Pancreas (tissue), 10 donors: ENCODE measurements around the gene MS4A10. TPM values are rescaled to one million over a fixed set of nuclear protein-coding genes. Genes with fewer than 3 reads are reported as not detected.
"Not testable (repeated sequence)": the region's sequence is repeated elsewhere in the genome, so short reads cannot be mapped to it uniquely, and the experiment has no call there.

Experiments used
- ATAC-seq, 4 donors: fragments of 200-7000 bp; cut with Tn5 transposase; one replicate each; pipeline versions ENCODE4 v1.8.0 to v1.9.1; 2020; ENCODE audit warnings: mild to moderate bottlenecking in 4 of 4, moderate library complexity in 4 of 4
- DNase-seq, 6 donors: peaks; one replicate each; pipeline ENCODE4 v3.0.0-alpha.2; 2020
- FAIRE-seq: peaks from 2 replicates; lab custom pipeline; 2012; peaks lifted over from hg19 to GRCh38; lab: Jason Lieb, UNC
- H3K27ac ChIP-seq, 4 donors: fragments of 200-600 bp; sonication (generic); 1 replicate in 3 of 4; 2 replicates in 1 of 4; pipeline versions ENCODE4 v1.5.0 to v1.8.0; 2020
- H3K27me3 ChIP-seq, 4 donors: fragments of 200-600 bp; one replicate each; pipeline ENCODE4 v1.8.0; 2021
- H3K36me3 ChIP-seq, 3 donors: fragments of 200-600 bp; sonication (generic) in 1 of 3; one replicate each; pipeline versions ENCODE4 v1.5.0 to v1.8.0; 2020 to 2021
- H3K4me1 ChIP-seq, 3 donors: fragments of 200-600 bp; one replicate each; pipeline ENCODE4 v1.8.0; 2021
- H3K4me3 ChIP-seq, 4 donors: fragments of 200-600 bp; sonication (generic) in 2 of 4; one replicate each; pipeline versions ENCODE4 v1.5.0 to v1.8.0; 2020 to 2021
- H3K9me3 ChIP-seq, 4 donors: fragments of 200-600 bp; one replicate each; pipeline ENCODE4 v1.8.0; 2021
- WGBS, 2 donors: extraction: QIAGEN DNeasy Blood & Tissue Kit; methylation state at CpG; one replicate each; pipeline ENCODE4 v1.1.7; 2013; 5-methylcytosine and 5-hydroxymethylcytosine counted together
- intact Hi-C, 3 donors: fragments of 100-400 bp; cut with DNase I; formaldehyde crosslinking; loops; one replicate each; pipeline versions ENCODE4 v1.11.1 to v1.14.2; 2022
- polyA plus RNA-seq, 2 donors: library from polyadenylated mRNA; stranded (reverse); fragments of 200-250 nt; gene quantifications; one replicate each; pipeline ENCODE4 v1.2.3, GENCODE V29; 2013
- total RNA-seq, 6 donors: library from RNA; stranded (reverse); fragmentation: NEBNext Ultra II Directional in 4 of 6; extraction: Animal tissue kit (Norgen Biotek cat#: 25700) in 4 of 6; gene quantifications; one replicate each; pipeline versions ENCODE4 v1.2.1 to v1.2.4, GENCODE V29; 2021 to 2023
- TF ChIP-seq, protein P1 (sequence below), 4 donors: fragments of 200-600 bp; sonication (generic) in 3 of 4; IDR thresholded peaks; one replicate each; pipeline versions ENCODE4 v1.5.0 to v1.8.0; 2021; ENCODE audit warnings: antibody characterized with exemption in 4 of 4
- donor health status: healthy with polysubstance abuse.
- donor health status: DM: no; HTN: no; CAD: no; lungs with moderate emphysema.
- donor health status: DM: no; HTN: no; CAD: no.
- donor health status: control.
- donor health status: control.
- donor health status: Bipolar disorder and iron deficiency.
- donor health status: DM: yes; HTN: yes; CAD: no.
- donor health status: DM: no; HTN: no; CAD: no.
- donor health status: DM: no; HTN: no; CAD: no.
- donor health status: DM: yes; HTN: yes; CAD: no.

Gene MS4A10
- total and polyA plus RNA-seq, 8 donors, result not detected

DNA sequence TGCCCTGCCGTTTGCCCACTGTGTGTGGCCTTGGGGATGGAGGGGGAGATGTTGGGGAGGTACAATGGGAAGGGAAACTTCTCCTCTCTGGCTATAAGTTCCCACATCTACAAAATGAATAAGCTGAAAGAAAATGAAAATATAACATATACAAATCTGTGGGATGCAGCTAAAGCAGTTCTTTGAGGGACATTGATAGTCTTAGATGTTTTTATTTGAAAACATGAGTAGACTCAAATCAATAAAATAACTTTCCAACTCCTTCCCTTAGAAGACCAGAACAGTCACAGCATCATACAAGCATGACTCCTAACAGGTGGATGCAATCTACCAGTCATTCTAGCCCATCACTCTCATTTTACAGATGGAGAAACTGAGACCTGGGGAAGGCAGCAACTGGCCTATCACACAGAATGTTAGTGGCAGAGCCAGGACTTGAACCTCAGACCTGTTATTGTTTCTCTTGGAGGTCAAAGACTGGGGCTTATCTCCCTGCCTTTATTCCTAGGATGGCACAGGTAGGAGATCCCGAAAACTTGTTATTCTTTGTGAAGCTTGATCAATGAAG is 31.5 kb downstream of the MS4A10 start:
- whole genome bisulfite sequencing, 2 donors, result 88 to 92% methylated on average over 2 of the region's 2 CpGs
- Histone ChIP-seq H3K4me1 (no peaks in the 10 kb centered on the region), H3K27me3 (no peaks in the 10 kb centered on the region), H3K36me3 (no peaks in the 10 kb centered on the region), H3K9me3 (no peaks in the 10 kb centered on the region), H3K4me3 (no peak overlapping the region), H3K27ac (no peak overlapping the region)
- no peak for ATAC-seq
- no peak for DNase-seq
- FAIRE-seq, result no peak
- intact Hi-C loops, result no loop called here
- TF ChIP-seq, protein P1, sequence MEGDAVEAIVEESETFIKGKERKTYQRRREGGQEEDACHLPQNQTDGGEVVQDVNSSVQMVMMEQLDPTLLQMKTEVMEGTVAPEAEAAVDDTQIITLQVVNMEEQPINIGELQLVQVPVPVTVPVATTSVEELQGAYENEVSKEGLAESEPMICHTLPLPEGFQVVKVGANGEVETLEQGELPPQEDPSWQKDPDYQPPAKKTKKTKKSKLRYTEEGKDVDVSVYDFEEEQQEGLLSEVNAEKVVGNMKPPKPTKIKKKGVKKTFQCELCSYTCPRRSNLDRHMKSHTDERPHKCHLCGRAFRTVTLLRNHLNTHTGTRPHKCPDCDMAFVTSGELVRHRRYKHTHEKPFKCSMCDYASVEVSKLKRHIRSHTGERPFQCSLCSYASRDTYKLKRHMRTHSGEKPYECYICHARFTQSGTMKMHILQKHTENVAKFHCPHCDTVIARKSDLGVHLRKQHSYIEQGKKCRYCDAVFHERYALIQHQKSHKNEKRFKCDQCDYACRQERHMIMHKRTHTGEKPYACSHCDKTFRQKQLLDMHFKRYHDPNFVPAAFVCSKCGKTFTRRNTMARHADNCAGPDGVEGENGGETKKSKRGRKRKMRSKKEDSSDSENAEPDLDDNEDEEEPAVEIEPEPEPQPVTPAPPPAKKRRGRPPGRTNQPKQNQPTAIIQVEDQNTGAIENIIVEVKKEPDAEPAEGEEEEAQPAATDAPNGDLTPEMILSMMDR (IDR thresholded peaks at IDR 0.05), result no peak

DNA sequence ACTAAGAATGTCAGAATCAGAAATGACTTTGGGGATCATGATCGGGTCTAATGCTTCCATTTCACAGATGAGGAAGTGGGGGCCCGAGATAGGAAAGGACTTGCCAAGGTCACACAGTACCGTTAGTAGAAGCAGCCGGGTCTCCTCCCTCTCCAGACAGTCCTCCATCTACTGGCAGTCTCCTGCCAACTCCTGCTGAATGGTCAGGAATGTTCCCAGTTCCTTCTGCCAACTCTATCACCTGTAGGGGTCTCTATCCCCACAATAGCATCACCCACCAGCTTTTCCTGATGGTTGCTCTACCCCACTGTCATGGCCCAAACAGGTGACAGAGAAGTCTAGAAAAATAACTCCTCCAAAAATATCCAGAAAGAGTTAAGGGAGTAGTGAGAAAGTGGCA is 32.9 kb downstream of the MS4A10 start:
- intact Hi-C loops, result no loop called here
- ATAC-seq, result no peak
- H3K4me3 ChIP-seq, result no peak overlapping the region
- 50% methylated on average over 4 of the region's 4 CpGs for WGBS, 2 donors
- no peak for FAIRE-seq
- no peaks in the 10 kb centered on the region for H3K27me3 ChIP-seq
- no peak for DNase-seq
- H3K4me1 ChIP-seq, result no peaks in the 10 kb centered on the region
- no peaks in the 10 kb centered on the region for H3K9me3 ChIP-seq
- H3K36me3 ChIP-seq, result no peaks in the 10 kb centered on the region
- TF ChIP-seq, protein P1 (IDR thresholded peaks at IDR 0.05), result no peak
- no peak overlapping the region for H3K27ac ChIP-seq

DNA sequence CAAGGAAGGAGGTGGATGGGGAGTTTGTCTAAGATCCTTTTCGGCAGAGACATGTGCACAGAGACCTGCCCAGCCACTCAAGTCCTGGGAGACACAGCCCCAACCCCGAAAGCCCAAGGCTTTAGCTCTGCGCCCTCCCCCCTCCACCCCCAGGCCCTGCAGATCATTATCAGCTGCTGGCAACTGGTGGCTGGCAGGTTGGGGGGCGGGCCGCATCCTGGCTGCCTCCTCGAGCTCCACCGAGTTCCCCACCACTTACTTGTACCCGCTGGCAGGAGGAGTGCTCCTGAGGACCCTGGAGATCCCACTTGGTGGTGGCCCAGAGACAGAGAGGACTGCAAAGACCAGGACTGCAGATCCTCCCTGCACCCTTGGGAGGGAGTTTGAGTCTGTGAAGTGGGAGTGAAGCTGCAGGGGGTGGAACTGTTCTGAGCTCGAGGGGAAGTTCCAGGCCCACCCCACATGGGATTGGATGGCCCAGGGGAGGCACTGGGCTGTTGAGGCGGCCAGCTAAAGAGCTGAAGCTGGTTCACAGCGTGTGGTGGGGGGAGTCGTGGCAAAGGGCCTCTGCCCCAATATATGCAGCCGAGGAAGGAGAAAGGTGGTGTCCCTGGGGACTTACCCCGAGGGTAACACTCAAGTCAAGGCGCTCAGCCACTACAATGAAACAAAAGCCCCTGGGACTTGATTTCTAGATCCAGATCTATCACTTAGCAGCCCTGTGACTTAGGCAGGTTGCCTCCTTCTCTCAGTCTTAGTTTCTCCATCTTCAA is 36.9 kb downstream of the MS4A10 start:
- intact Hi-C loops, result no loop called here
- no peak for ATAC-seq
- whole genome bisulfite sequencing, 2 donors, result 64 to 71% methylated on average over 15 of the region's 15 CpGs

DNA sequence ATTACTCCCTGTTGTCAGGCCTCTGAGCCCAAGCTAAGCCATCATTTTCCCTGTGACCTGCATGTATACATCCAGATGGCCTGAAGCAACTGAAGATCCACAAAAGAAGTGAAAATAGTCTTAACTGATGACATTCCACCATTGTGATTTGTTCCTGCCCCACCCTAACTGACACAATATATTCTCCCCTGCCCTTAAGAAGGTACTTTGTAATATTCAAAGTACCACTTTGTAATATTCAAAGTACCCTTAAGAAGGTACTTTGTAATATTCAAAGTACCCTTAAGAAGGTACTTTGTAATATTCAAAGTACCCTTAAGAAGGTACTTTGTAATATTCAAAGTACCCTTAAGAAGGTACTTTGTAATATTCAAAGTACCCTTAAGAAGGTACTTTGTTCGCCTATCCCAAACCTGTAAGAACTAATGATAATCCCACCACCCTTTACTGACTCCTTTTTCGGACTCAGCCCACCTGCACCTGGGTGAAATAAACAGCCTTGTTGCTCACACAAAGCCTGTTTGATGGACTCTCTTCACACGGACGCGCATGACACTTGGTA is 38.7 kb downstream of the MS4A10 start:
- H3K4me1 ChIP-seq, ATAC-seq, H3K27me3 ChIP-seq, DNase-seq, intact Hi-C loops, H3K9me3 ChIP-seq, H3K36me3 ChIP-seq, FAIRE-seq, H3K4me3 ChIP-seq, H3K27ac ChIP-seq: not testable (repeated sequence)
- 76 to 82% methylated on average over 5 of the region's 5 CpGs for WGBS, 2 donors

More for the DNA sequence above, 36.9 kb downstream of the MS4A10 start:
- Histone ChIP-seq H3K27ac (no peak overlapping the region), H3K27me3 (no peaks in the 10 kb centered on the region), H3K4me3 (no peak overlapping the region), H3K4me1 (no peaks in the 10 kb centered on the region), H3K9me3 (no peaks in the 10 kb centered on the region), H3K36me3 (no peaks in the 10 kb centered on the region)
- no peak for DNase-seq
- TF ChIP-seq, protein P1 (IDR thresholded peaks at IDR 0.05), result no peak
- no peak for FAIRE-seq

DNA sequence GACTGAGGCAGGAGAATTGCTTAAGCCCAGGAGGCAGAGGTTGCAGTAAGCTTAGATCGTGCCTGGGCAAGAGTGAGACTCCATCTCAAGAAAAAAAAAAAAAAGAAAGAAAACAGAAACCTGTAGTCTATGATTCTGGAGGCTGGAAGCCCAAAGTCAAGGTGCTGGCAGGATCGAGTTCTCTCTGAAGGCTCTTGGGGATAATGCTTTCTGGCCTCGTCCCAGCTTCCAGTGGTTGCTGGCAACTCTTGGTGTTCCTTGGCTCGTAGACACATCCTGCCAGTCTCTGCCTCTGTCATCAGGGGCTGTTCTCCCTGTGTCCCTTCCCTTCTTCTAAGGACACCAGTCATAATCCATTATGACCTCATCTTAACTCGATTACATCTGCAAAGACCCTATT is 40.0 kb downstream of the MS4A10 start:
- DNase-seq (no peak), ATAC-seq (no peak), FAIRE-seq (no peak)
- TF ChIP-seq, protein P1 (IDR thresholded peaks at IDR 0.05), result no peak
- no peaks in the 10 kb centered on the region for H3K4me1 ChIP-seq
- H3K27me3 ChIP-seq, result no peaks in the 10 kb centered on the region
- no peak overlapping the region for H3K4me3 ChIP-seq
- no peaks in the 10 kb centered on the region for H3K36me3 ChIP-seq
- intact Hi-C loops, result loop anchor here in 1 of 3 donors (5.0 kb wide), 1 partner anchor 302 kb away; no protein-coding TSS in a partner anchor
- no peaks in the 10 kb centered on the region for H3K9me3 ChIP-seq
- no peak overlapping the region for H3K27ac ChIP-seq
- 75 to 85% methylated on average over 5 of the region's 5 CpGs for WGBS, 2 donors
